SK-N-SH treated with all-trans-retinoic acid at 6 μM for 48 hours (cell line): Measurements from ENCODE around the gene PTHLH.

Experiments
- ATAC-seq: fragments of 200-7000 bp; cut with Tn5 transposase; 3 replicates; pipeline ENCODE4 v1.9.1; 2020; ENCODE audit warnings: mild to moderate bottlenecking, moderate library complexity
- ARNTL ChIP-seq: fragments of 450-650 bp; formaldehyde crosslinking; IDR thresholded peaks from 2 replicates; pipeline ENCODE4 v1.5.0; 2020; ENCODE audit warnings: low read depth, mild to moderate bottlenecking, moderate library complexity, borderline replicate concordance
- BACH2 ChIP-seq: fragments of 250-450 bp; sonication (Bioruptor Pico); IDR thresholded peaks from 2 replicates; pipeline ENCODE4 v1.9.0; 2021; ENCODE audit warnings: mild to moderate bottlenecking, borderline replicate concordance
- CSDC2 ChIP-seq: fragments of 250-450 bp; sonication (Bioruptor Pico); IDR thresholded peaks from 2 replicates; pipeline ENCODE4 v1.5.0; 2020; ENCODE audit warnings: mild to moderate bottlenecking, moderate library complexity
- ISL1 ChIP-seq: fragments of 250-450 bp; sonication (Bioruptor Pico); IDR thresholded peaks from 2 replicates; pipeline ENCODE4 v2.1.2; 2022; ENCODE audit warnings: mild to moderate bottlenecking, moderate library complexity
- OSR1 ChIP-seq: fragments of 250-450 bp; sonication (Bioruptor Pico); IDR thresholded peaks from 2 replicates; pipeline ENCODE4 v1.8.0; 2022; ENCODE audit warnings: moderate library complexity, mild to moderate bottlenecking, inconsistent platforms
- PPARA ChIP-seq: fragments of 250-450 bp; sonication (Bioruptor Pico); IDR thresholded peaks from 2 replicates; pipeline ENCODE4 v1.5.0; 2020; ENCODE audit warnings: mild to moderate bottlenecking, borderline replicate concordance
- SNAI2 ChIP-seq: fragments of 250-450 bp; sonication (Bioruptor Pico); IDR thresholded peaks from 2 replicates; pipeline ENCODE4 v1.5.0; 2020; ENCODE audit warnings: mild to moderate bottlenecking, moderate library complexity
- TOX ChIP-seq: fragments of 250-450 bp; sonication (Bioruptor Pico); IDR thresholded peaks from 2 replicates; pipeline ENCODE4 v1.8.0; 2021; ENCODE audit warnings: mild to moderate bottlenecking, moderate library complexity, borderline replicate concordance
- ZC3H10 ChIP-seq: fragments of 250-450 bp; sonication (Bioruptor Pico); IDR thresholded peaks from 2 replicates; pipeline ENCODE4 v1.5.1; 2021; ENCODE audit warnings: mild to moderate bottlenecking, moderate library complexity
- ZFP3 ChIP-seq: fragments of 250-450 bp; sonication (Bioruptor Pico); IDR thresholded peaks from 2 replicates; pipeline ENCODE4 v1.5.0; 2020; ENCODE audit warnings: mild to moderate bottlenecking, moderate library complexity
- ZFP30 ChIP-seq: fragments of 450-650 bp; formaldehyde crosslinking; IDR thresholded peaks from 2 replicates; pipeline ENCODE4 v1.5.0; 2022; ENCODE audit warnings: mild to moderate bottlenecking, moderate library complexity
- ZNF565 ChIP-seq: fragments of 450-650 bp; formaldehyde crosslinking; conservative IDR thresholded peaks from 2 replicates; pipeline ENCODE4 v1.5.0; 2020; ENCODE audit warnings: low read depth, mild to moderate bottlenecking, moderate library complexity
- ZNF70 ChIP-seq: fragments of 450-650 bp; formaldehyde crosslinking; IDR thresholded peaks from 2 replicates; pipeline ENCODE4 v1.5.0; 2020; ENCODE audit warnings: mild to moderate bottlenecking, moderate library complexity
- ZNF8 ChIP-seq: fragments of 450-650 bp; formaldehyde crosslinking; IDR thresholded peaks from 2 replicates; pipeline ENCODE4 v1.5.0; 2020; ENCODE audit warnings: mild to moderate bottlenecking, moderate library complexity
- TF ChIP-seq, protein P1 (sequence below): fragments of 250-450 bp; sonication (Bioruptor Pico); IDR thresholded peaks from 2 replicates; pipeline ENCODE4 v1.5.0; 2020; ENCODE audit warnings: mild to moderate bottlenecking, moderate library complexity
- TF ChIP-seq, protein P2 (sequence below): fragments of 250-450 bp; sonication (Bioruptor Pico); IDR thresholded peaks from 2 replicates; pipeline ENCODE4 v1.5.1; 2021; ENCODE audit warnings: mild to moderate bottlenecking, moderate library complexity

Gene PTHLH

DNA sequence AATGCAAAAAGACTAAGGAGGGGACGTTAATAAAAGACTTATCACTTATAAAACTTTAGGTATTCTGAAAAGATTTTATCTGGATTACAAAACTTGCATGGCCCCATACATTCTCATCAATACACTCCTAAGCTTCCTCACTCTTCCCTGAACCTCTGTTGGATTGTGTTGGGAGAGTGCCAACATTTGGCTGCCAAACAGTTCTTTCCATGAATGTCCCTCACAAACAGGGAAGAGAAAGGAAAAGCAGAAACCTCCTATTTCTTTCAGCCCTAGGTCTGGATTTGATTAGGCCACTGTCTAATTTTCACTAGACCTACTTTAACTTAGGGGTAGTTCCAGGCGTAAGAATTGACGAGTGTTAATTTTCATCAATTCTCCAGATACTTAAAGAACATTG is 11.7 kb downstream of the PTHLH start:
- no peak for ATAC-seq
- TF ChIP-seq ZFP30 (CRISPR knock-in tag) (no peak), ARNTL (CRISPR knock-in tag) (no peak), CSDC2 (CRISPR knock-in tag) (no peak), ISL1 (CRISPR knock-in tag) (no peak), ZNF70 (CRISPR knock-in tag) (no peak), ZFP3 (CRISPR knock-in tag) (no peak), SNAI2 (CRISPR knock-in tag) (no peak), TOX (CRISPR knock-in tag) (no peak)
- TF ChIP-seq, protein P1, sequence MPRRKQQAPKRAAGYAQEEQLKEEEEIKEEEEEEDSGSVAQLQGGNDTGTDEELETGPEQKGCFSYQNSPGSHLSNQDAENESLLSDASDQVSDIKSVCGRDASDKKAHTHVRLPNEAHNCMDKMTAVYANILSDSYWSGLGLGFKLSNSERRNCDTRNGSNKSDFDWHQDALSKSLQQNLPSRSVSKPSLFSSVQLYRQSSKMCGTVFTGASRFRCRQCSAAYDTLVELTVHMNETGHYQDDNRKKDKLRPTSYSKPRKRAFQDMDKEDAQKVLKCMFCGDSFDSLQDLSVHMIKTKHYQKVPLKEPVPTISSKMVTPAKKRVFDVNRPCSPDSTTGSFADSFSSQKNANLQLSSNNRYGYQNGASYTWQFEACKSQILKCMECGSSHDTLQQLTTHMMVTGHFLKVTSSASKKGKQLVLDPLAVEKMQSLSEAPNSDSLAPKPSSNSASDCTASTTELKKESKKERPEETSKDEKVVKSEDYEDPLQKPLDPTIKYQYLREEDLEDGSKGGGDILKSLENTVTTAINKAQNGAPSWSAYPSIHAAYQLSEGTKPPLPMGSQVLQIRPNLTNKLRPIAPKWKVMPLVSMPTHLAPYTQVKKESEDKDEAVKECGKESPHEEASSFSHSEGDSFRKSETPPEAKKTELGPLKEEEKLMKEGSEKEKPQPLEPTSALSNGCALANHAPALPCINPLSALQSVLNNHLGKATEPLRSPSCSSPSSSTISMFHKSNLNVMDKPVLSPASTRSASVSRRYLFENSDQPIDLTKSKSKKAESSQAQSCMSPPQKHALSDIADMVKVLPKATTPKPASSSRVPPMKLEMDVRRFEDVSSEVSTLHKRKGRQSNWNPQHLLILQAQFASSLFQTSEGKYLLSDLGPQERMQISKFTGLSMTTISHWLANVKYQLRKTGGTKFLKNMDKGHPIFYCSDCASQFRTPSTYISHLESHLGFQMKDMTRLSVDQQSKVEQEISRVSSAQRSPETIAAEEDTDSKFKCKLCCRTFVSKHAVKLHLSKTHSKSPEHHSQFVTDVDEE: no peak
- TF ChIP-seq, protein P2, sequence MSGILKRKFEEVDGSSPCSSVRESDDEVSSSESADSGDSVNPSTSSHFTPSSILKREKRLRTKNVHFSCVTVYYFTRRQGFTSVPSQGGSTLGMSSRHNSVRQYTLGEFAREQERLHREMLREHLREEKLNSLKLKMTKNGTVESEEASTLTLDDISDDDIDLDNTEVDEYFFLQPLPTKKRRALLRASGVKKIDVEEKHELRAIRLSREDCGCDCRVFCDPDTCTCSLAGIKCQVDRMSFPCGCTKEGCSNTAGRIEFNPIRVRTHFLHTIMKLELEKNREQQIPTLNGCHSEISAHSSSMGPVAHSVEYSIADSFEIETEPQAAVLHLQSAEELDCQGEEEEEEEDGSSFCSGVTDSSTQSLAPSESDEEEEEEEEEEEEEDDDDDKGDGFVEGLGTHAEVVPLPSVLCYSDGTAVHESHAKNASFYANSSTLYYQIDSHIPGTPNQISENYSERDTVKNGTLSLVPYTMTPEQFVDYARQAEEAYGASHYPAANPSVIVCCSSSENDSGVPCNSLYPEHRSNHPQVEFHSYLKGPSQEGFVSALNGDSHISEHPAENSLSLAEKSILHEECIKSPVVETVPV (CRISPR knock-in tag): no peak
- TF ChIP-seq, all 23 proteins: peak for 0

DNA sequence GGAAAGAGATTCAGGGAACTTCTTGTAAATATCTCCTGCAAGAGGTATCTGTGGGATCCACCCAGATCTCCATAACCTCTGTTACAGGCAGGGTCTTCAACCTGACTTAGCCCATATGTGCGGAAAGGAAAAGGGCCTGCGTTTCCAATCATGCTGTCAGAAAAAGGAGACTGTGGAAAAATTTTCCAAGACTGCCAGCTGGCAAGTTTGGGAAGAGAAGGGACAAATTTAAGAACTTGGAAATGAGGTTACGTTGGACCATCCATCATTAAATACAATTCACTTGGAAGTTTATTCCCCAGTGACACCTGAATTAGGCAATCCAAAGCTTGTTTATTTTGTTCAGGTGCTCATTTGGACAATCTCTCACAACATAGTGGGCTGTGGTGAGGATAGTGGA is 13.9 kb downstream of the PTHLH start:
- TF ChIP-seq, protein P1: no peak
- no peak for TF ChIP-seq PPARA
- no peak for TF ChIP-seq OSR1 (CRISPR knock-in tag)
- no peak for TF ChIP-seq ARNTL (CRISPR knock-in tag)
- no peak for TF ChIP-seq ZNF8 (CRISPR knock-in tag)
- TF ChIP-seq BACH2 (CRISPR knock-in tag): no peak
- no peak for ATAC-seq

DNA sequence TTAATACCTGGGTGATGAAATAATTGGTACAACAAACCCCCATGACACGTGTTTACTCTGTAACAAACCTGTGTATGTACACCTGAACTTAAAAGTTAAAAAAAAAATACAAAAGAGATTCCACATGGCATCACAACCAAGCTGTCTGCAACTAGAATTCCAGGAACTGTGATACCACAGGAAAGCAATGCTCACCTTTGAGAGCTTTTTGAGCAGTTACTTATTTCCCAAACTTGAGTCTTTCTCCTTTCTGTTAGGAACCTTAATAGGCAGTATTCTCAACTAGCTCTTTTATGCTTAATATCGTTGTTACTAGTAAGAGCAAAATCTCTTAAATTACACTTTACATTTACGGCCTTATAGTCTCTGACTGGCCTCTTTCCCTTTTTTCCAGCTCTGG is 15.2 kb downstream of the PTHLH start:
- no peak for ATAC-seq
- TF ChIP-seq, protein P2 (CRISPR knock-in tag): no peak
- TF ChIP-seq PPARA: no peak
- TF ChIP-seq ZNF565 (CRISPR knock-in tag): no peak
- no peak for TF ChIP-seq ZC3H10
- no peak for TF ChIP-seq ZFP30 (CRISPR knock-in tag)
- TF ChIP-seq, protein P1: no peak
- no peak for TF ChIP-seq OSR1 (CRISPR knock-in tag)

DNA sequence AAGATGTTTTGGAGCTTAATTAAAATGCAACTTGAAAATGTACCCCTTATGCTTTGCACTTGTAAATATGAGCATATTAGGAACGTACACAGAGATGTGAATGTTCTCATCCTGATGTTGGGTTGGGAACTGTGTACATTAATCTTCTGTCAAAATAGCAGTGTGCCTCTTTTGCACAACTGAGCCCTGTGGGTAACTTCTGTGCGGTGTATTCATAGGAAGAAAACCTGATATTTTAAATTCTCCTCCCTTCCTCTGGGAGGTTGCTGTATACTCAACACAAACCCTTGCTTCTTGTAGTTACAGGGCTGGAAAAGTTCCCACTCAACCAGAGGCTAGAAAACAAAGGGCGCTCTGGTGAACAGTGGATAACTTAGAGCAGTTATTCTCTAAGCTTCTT is 18.7 kb downstream of the PTHLH start:
- no peak for ATAC-seq

More for the DNA sequence above, 18.7 kb downstream of the PTHLH start:
- no peak for TF ChIP-seq ZFP30 (CRISPR knock-in tag)
- no peak for TF ChIP-seq TOX (CRISPR knock-in tag)
- no peak for TF ChIP-seq PPARA
